ENCODE measurements around the gene PHRF1.

DNA sequence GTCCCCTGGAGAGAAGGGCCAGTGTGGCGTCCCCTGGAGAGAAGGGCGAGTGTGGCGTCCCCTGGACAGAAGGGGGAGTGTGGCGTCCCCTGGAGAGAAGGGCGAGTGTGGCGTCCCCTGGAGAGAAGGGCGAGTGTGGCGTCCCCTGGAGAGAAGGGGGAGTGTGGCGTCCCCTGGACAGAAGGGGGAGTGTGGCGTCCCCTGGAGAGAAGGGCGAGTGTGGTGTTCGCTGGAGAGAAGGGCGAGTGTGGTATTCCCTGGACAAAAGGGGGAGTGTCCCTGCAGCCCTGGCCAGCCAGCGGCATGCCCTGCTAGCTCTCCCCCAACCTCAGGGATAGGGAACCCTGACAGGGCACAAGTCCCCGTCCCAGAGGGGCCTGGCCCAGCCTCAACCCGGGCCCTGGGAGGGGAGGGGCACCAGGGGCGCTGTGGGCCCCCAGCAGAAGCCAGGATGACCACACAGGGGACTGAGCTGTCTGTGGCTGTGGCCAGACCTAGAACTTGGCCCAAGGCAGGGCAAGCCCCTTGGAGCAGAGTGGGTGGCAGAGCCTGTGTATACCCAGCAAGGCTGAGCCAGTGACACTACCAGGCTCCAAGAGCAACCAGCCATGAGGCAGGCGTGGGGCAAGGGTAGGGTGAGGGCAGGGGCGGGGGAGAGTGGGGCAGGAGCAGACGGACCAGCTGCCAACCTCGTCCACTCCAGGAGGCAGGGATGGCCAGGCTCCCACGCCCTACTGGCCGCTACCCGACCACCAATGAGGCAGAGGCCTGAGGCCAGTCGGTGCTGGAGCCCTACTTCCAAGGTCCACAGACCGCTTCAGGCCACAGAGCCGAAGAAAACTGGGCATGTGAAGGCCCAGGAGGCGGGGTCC, 45.1 kb upstream of the PHRF1 start:
- TF ChIP-seq, protein P1, sequence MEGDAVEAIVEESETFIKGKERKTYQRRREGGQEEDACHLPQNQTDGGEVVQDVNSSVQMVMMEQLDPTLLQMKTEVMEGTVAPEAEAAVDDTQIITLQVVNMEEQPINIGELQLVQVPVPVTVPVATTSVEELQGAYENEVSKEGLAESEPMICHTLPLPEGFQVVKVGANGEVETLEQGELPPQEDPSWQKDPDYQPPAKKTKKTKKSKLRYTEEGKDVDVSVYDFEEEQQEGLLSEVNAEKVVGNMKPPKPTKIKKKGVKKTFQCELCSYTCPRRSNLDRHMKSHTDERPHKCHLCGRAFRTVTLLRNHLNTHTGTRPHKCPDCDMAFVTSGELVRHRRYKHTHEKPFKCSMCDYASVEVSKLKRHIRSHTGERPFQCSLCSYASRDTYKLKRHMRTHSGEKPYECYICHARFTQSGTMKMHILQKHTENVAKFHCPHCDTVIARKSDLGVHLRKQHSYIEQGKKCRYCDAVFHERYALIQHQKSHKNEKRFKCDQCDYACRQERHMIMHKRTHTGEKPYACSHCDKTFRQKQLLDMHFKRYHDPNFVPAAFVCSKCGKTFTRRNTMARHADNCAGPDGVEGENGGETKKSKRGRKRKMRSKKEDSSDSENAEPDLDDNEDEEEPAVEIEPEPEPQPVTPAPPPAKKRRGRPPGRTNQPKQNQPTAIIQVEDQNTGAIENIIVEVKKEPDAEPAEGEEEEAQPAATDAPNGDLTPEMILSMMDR (IDR thresholded peaks at IDR 0.05; ENCODE audit: insufficient read depth, low read depth, low read length), result no peak
- no peak for TF ChIP-seq EZH2 (IDR thresholded peaks at IDR 0.05; ENCODE audit: insufficient read depth, low read length)
